A549 (cell line): Measurements from ENCODE around the gene MAB21L3.

Source experiments
- CHD2 ChIP-seq: fragments of 150-350 bp; IDR thresholded peaks from 2 replicates; pipeline ENCODE4 v1.6.1; 2014; ENCODE audit warnings: low read length; ENCODE audit not compliant: partially characterized antibody
- CTCF ChIP-seq: fragments of >200 bp; sonication (Bioruptor Twin); formaldehyde crosslinking; IDR thresholded peaks from 3 replicates; pipeline ENCODE4 v1.5.1; 2016
- ELK1 ChIP-seq: fragments of 150-350 bp; IDR thresholded peaks from 2 replicates; pipeline ENCODE4 v1.6.1; 2014; ENCODE audit warnings: low read depth, mild to moderate bottlenecking, low read length
- GATA3 ChIP-seq: IDR thresholded peaks from 2 replicates; pipeline ENCODE4 v1.6.1; 2012; ENCODE audit warnings: borderline replicate concordance
- MAFK ChIP-seq: fragments of 450-650 bp; IDR thresholded peaks from 2 replicates; pipeline ENCODE4 v1.6.1; 2014; ENCODE audit not compliant: partially characterized antibody
- NFE2L2 ChIP-seq: fragments of 150-350 bp; conservative IDR thresholded peaks from 2 replicates; pipeline ENCODE4 v1.6.1; 2014; ENCODE audit warnings: low read length
- POLR2A ChIP-seq: IDR thresholded peaks from 2 replicates; pipeline ENCODE4 v1.6.1; 2012; ENCODE audit warnings: mild to moderate bottlenecking, low read length
- REST ChIP-seq: fragments of 200-600 bp; sonication (generic); IDR thresholded peaks from 2 replicates; pipeline ENCODE4 v1.6.1; 2016; ENCODE audit warnings: antibody characterized with exemption, mild to moderate bottlenecking, moderate library complexity

GRCh38 chr1:116161390-116161789, 50.2 kb downstream of the MAB21L3 start:
- no peak for TF ChIP-seq CTCF
- TF ChIP-seq POLR2A, result no peak
- TF ChIP-seq NFE2L2, result no peak
- no peak for TF ChIP-seq REST
- no peak for TF ChIP-seq GATA3
- TF ChIP-seq ELK1, result no peak
- TF ChIP-seq CHD2, result no peak
- no peak for TF ChIP-seq MAFK
